Dermis microvascular lymphatic vessel endothelial cell (primary cell): Measurements from ENCODE around the gene IFNL4. TPM values are rescaled to one million over a fixed set of nuclear protein-coding genes. Genes with fewer than 3 reads are reported as not detected.

ENCODE experiments used
- DNase-seq, 2 donors: peaks; one replicate each; pipeline versions ENCODE4 v3.0.0 to v3.0.0-alpha.2; 2010; ENCODE audit warnings: low read depth in 2 of 2
- total RNA-seq: library from RNA; depleted of rRNA; stranded (reverse); fragments of >200 nt; gene quantifications from 2 replicates; pipeline ENCODE4 v1.2.1, GENCODE V29; 2014

Gene IFNL4
- total RNA-seq, 1 donor from 2014 or later, result not detected

DNA sequence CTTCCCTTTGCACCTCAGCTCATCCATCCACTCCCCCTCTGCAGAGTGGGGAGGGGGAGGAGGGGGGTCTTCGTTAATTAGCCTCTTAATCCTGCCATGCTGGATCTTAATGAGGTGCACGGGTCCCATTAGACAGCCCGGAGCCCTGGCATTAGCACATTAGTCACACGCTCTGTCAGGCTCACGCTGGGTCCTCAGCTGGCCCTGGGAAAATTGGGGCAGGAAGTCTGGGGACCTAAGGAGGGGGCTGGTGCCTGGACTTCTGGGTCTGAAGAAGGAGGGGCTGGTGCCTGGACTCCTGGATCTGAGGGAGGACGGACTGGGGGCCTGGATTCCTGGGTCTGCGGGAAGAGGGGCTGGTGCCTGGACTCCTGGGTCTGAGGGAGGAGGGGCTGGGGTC lies 52.3 kb downstream of the IFNL4 start:
- no peak for DNase-seq

Other genes starting within 250 kb of the IFNL4 start
- gene FBXO27, start 216.3 kb downstream of the IFNL4 start, total RNA-seq, result 0.77 and 1.0 TPM in 2 replicates
- not detected in 2 replicates for gene ACP7, start 164.5 kb downstream of the IFNL4 start, total RNA-seq
- 4.2 and 6.1 TPM in 2 replicates for gene PAK4, start 123.1 kb downstream of the IFNL4 start, total RNA-seq
- not detected in 2 replicates for gene NCCRP1, start 51.9 kb downstream of the IFNL4 start, total RNA-seq
- gene SYCN, start 44.6 kb downstream of the IFNL4 start, total RNA-seq, result not detected in 2 replicates
- not detected in 2 replicates for gene IFNL3, start 3.9 kb downstream of the IFNL4 start, total RNA-seq
- not detected in 2 replicates for gene IFNL2, start 19.5 kb upstream of the IFNL4 start, total RNA-seq
- not detected in 2 replicates for gene IFNL1, start 47.6 kb upstream of the IFNL4 start, total RNA-seq
- gene LRFN1, start 72.0 kb upstream of the IFNL4 start, total RNA-seq, result 0.39 and 0.76 TPM in 2 replicates
- 194 and 220 TPM in 2 replicates for gene GMFG, start 87.2 kb upstream of the IFNL4 start, total RNA-seq
- gene SAMD4B, start 93.6 kb upstream of the IFNL4 start, total RNA-seq, result 19.8 and 31.2 TPM in 2 replicates
- 23.4 and 24.9 TPM in 2 replicates for gene PAF1, start 142.2 kb upstream of the IFNL4 start, total RNA-seq
- gene MED29, start 142.5 kb upstream of the IFNL4 start, total RNA-seq, result 11.6 and 17.3 TPM in 2 replicates
- gene ZFP36, start 158.0 kb upstream of the IFNL4 start, total RNA-seq, result 0.64 and 1.8 TPM in 2 replicates
- 10.5 and 16.9 TPM in 2 replicates for gene PLEKHG2, start 163.8 kb upstream of the IFNL4 start, total RNA-seq
- gene RPS16, start 187.1 kb upstream of the IFNL4 start, total RNA-seq, result 117 and 133 TPM in 2 replicates
- gene SUPT5H, start 196.7 kb upstream of the IFNL4 start, total RNA-seq, result 29.9 and 38.1 TPM in 2 replicates
- gene TIMM50, start 232.0 kb upstream of the IFNL4 start, total RNA-seq, result 48.3 and 50.3 TPM in 2 replicates